ENCODE results near the gene LRP6. TPM values are rescaled to one million over a fixed set of nuclear protein-coding genes. Genes with fewer than 3 reads are reported as not detected.

LRP6 gene
- total and polyA plus RNA-seq, 10 of the 15 experiments (the other 5 are each of a cell fraction or from before 2014, with no cell fraction given): 1.5 to 14.9 (median 6.1) TPM

GRCh38 chr12:12263909-12264308, 2.9 kb downstream of the LRP6 start:
- peak overlapping the region; percentile 93 for H3K4me2 ChIP-seq (ENCODE audit: control insufficient read depth, insufficient read depth)
- intact Hi-C loops (cut with micrococcal nuclease; ENCODE audit: unreplicated experiment) (no loop called here), in situ Hi-C loops (cut with MboI) (no loop called here)
- H3K4me1 ChIP-seq (ENCODE audit: control insufficient read depth, insufficient read depth, low read length): no peaks in the 10 kb centered on the region
- no TSS peak for BruUV-seq (replicated peaks)
- no peaks in the 10 kb centered on the region for H3K27me3 ChIP-seq (replicated peaks in 1 of 2; ENCODE audit: control insufficient read depth in 2 of 2, insufficient read depth in 2 of 2, low read length in 1 of 2)
- no peak overlapping the region for H2AFZ ChIP-seq (ENCODE audit: control insufficient read depth, low read depth, low read length)
- ChIA-PET RAD21 (ENCODE audit: unreplicated experiment) (no interaction called here), CTCF (interaction anchor here (0.6 to 3.3 kb wide), 2 partner anchors 64 to 668 kb away, joined by 4 to 15 read pairs; no protein-coding TSS in a partner anchor), POLR2A (interaction anchor here (0.5 kb wide), 1 partner anchor 345 kb away, joined by 5 read pairs; no protein-coding TSS in a partner anchor), SMC1A (ENCODE audit: uncharacterized antibody, unreplicated experiment) (no interaction called here)
- DNase-seq (ENCODE audit: low read depth, low spot score): no peak
- H3K27ac ChIP-seq (ENCODE audit: control insufficient read depth, insufficient read depth): no peak overlapping the region
- ATAC-seq: no peak
- peak overlapping the region; percentile 92 for H3K4me3 ChIP-seq
- no peaks in the 10 kb centered on the region for H4K20me1 ChIP-seq (ENCODE audit: control insufficient read depth, insufficient read depth)
- no peak overlapping the region for H3K9ac ChIP-seq (ENCODE audit: control insufficient read depth, insufficient read depth, low read length)
- no peaks in the 10 kb centered on the region for H3K36me3 ChIP-seq (ENCODE audit: control insufficient read depth in 2 of 2, insufficient read depth in 2 of 2, low read length in 1 of 2)
- H3K9me3 ChIP-seq (replicated peaks; ENCODE audit: control insufficient read depth, insufficient read depth, low read length): no peaks in the 10 kb centered on the region
- H3K79me2 ChIP-seq (ENCODE audit: control insufficient read depth, insufficient read depth, low read length): peaks cover 13% of the 10 kb centered on the region
- 23% methylated on average over 2 of the region's 2 CpGs for WGBS (ENCODE audit: insufficient coverage, insufficient replicate concordance, low lambda C conversion rate, missing lambda C conversion rate)
- no peak for FAIRE-seq
- TF ChIP-seq FOS (IDR thresholded peaks at IDR 0.05; ENCODE audit: borderline replicate concordance, extremely low read depth, insufficient read length) (no peak), CTCF (IDR thresholded peaks at IDR 0.05 in 2 of 3, conservative IDR thresholded peaks at IDR 0.05 in 1 of 3; ENCODE audit: control insufficient read depth in 2 of 3, extremely low read depth in 1 of 3, insufficient read depth in 1 of 3, low read depth in 3 of 3, low read length in 3 of 3) (no peak), MTA3 (IDR thresholded peaks at IDR 0.05; ENCODE audit: borderline replicate concordance, low read length) (no peak), ZZZ3 (IDR thresholded peaks at IDR 0.05; ENCODE audit: control insufficient read depth, insufficient read length, low read depth) (no peak), NR2F1 (conservative IDR thresholded peaks at IDR 0.05) (no peak), POU2F2 (IDR thresholded peaks at IDR 0.05; ENCODE audit: borderline replicate concordance, low read depth, low read length) (no peak), CBX3 (IDR thresholded peaks at IDR 0.05; ENCODE audit: borderline replicate concordance, low read depth) (no peak), SRF (IDR thresholded peaks at IDR 0.05; ENCODE audit: low read depth in 2 of 2, low read length in 2 of 2) (no peak), ZBTB11 (CRISPR knock-in tag; IDR thresholded peaks at IDR 0.05) (no peak), RUNX3 (IDR thresholded peaks at IDR 0.05; ENCODE audit: low read length) (no peak), KLF5 (IDR thresholded peaks at IDR 0.05; ENCODE audit: partially characterized antibody) (no peak), NR2C2 (IDR thresholded peaks at IDR 0.05; ENCODE audit: borderline replicate concordance, control insufficient read depth, insufficient read length, low read depth) (no peak), BRCA1 (IDR thresholded peaks at IDR 0.05; ENCODE audit: low read depth, low read length) (no peak), RB1 (IDR thresholded peaks at IDR 0.05; ENCODE audit: borderline replicate concordance) (no peak), MEF2B (IDR thresholded peaks at IDR 0.05; ENCODE audit: partially characterized antibody, poor library complexity, severe bottlenecking) (no peak)
- TF ChIP-seq, protein P1, sequence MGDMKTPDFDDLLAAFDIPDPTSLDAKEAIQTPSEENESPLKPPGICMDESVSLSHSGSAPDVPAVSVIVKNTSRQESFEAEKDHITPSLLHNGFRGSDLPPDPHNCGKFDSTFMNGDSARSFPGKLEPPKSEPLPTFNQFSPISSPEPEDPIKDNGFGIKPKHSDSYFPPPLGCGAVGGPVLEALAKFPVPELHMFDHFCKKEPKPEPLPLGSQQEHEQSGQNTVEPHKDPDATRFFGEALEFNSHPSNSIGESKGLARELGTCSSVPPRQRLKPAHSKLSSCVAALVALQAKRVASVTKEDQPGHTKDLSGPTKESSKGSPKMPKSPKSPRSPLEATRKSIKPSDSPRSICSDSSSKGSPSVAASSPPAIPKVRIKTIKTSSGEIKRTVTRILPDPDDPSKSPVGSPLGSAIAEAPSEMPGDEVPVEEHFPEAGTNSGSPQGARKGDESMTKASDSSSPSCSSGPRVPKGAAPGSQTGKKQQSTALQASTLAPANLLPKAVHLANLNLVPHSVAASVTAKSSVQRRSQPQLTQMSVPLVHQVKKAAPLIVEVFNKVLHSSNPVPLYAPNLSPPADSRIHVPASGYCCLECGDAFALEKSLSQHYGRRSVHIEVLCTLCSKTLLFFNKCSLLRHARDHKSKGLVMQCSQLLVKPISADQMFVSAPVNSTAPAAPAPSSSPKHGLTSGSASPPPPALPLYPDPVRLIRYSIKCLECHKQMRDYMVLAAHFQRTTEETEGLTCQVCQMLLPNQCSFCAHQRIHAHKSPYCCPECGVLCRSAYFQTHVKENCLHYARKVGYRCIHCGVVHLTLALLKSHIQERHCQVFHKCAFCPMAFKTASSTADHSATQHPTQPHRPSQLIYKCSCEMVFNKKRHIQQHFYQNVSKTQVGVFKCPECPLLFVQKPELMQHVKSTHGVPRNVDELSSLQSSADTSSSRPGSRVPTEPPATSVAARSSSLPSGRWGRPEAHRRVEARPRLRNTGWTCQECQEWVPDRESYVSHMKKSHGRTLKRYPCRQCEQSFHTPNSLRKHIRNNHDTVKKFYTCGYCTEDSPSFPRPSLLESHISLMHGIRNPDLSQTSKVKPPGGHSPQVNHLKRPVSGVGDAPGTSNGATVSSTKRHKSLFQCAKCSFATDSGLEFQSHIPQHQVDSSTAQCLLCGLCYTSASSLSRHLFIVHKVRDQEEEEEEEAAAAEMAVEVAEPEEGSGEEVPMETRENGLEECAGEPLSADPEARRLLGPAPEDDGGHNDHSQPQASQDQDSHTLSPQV (IDR thresholded peaks at IDR 0.05): no peak

Data from GM12878 (cell line).